ENCODE measurements around the gene TOMM5. TPM values are rescaled to one million over a fixed set of nuclear protein-coding genes. Genes with fewer than 3 reads are reported as not detected.
A peak's percentile ranks its signal among the peaks of the same experiment; 100 is the strongest.

TOMM5 gene
- 231 and 281 TPM in 2 replicates for total RNA-seq (2012; rRNA removed)

GRCh38 chr9:37592108-37592951 lies at the start of gene TOMM5:
Gene TOMM5 (minus strand): TSS chr9:37592597. CDS start chr9:37592532, 65 bp downstream.
- peak within 1 kb of the TSS; percentile 99 for H3K4me3 ChIP-seq (ENCODE audit: low read length)
- H3K36me3 ChIP-seq (ENCODE audit: insufficient read depth, low read length): peaks cover 25% of the 10 kb centered on the region
- peaks cover 11% of the 10 kb centered on the region for H3K27me3 ChIP-seq (ENCODE audit: control insufficient read depth, insufficient read depth, low read length)
- H3K9ac ChIP-seq (ENCODE audit: low read depth, low read length): peak within 1 kb of the TSS; percentile 99
- no peaks in the 10 kb centered on the region for H3K9me3 ChIP-seq (replicated peaks; ENCODE audit: low read length)
- peaks cover 21% of the 10 kb centered on the region for H3K4me1 ChIP-seq (ENCODE audit: control insufficient read depth, insufficient read depth, low read length)
- H3K4me2 ChIP-seq (ENCODE audit: low read length): peak within 1 kb of the TSS; percentile 94

GRCh38 chr9:37641331-37641730 lies 48.9 kb upstream of the TOMM5 start:
- Histone ChIP-seq H3K4me1 (ENCODE audit: control insufficient read depth, insufficient read depth, low read length) (no peaks in the 10 kb centered on the region), H3K36me3 (ENCODE audit: insufficient read depth, low read length) (no peaks in the 10 kb centered on the region), H3K27me3 (ENCODE audit: control insufficient read depth, insufficient read depth, low read length) (peaks cover 58% of the 10 kb centered on the region), H3K9me3 (replicated peaks; ENCODE audit: low read length) (no peaks in the 10 kb centered on the region), H3K9ac (ENCODE audit: low read depth, low read length) (no peak overlapping the region), H3K4me2 (ENCODE audit: low read length) (no peak overlapping the region), H3K4me3 (ENCODE audit: low read length) (no peak overlapping the region)

GRCh38 chr9:37640246-37640645 lies 47.8 kb upstream of the TOMM5 start:
- no peaks in the 10 kb centered on the region for H3K36me3 ChIP-seq (ENCODE audit: insufficient read depth, low read length)
- peaks cover 48% of the 10 kb centered on the region for H3K27me3 ChIP-seq (ENCODE audit: control insufficient read depth, insufficient read depth, low read length)
- no peak overlapping the region for H3K9ac ChIP-seq (ENCODE audit: low read depth, low read length)
- no peaks in the 10 kb centered on the region for H3K4me1 ChIP-seq (ENCODE audit: control insufficient read depth, insufficient read depth, low read length)
- no peaks in the 10 kb centered on the region for H3K9me3 ChIP-seq (replicated peaks; ENCODE audit: low read length)
- no peak overlapping the region for H3K4me3 ChIP-seq (ENCODE audit: low read length)
- H3K4me2 ChIP-seq (ENCODE audit: low read length): no peak overlapping the region

- no peak overlapping the region for H3K9ac ChIP-seq (ENCODE audit: low read depth, low read length)
- no peaks in the 10 kb centered on the region for H3K9me3 ChIP-seq (replicated peaks; ENCODE audit: low read length)
- H3K4me1 ChIP-seq (ENCODE audit: control insufficient read depth, insufficient read depth, low read length): no peaks in the 10 kb centered on the region
- no peak overlapping the region for H3K4me3 ChIP-seq (ENCODE audit: low read length)
- H3K36me3 ChIP-seq (ENCODE audit: insufficient read depth, low read length): no peaks in the 10 kb centered on the region
- no peak overlapping the region for H3K4me2 ChIP-seq (ENCODE audit: low read length)
- peaks cover 44% of the 10 kb centered on the region for H3K27me3 ChIP-seq (ENCODE audit: control insufficient read depth, insufficient read depth, low read length)
Measured at GRCh38 chr9:37639841-37640240, 47.4 kb upstream of the TOMM5 start.

- no peak overlapping the region for H3K4me2 ChIP-seq (ENCODE audit: low read length)
- H3K4me1 ChIP-seq (ENCODE audit: control insufficient read depth, insufficient read depth, low read length): no peaks in the 10 kb centered on the region
- H3K9ac ChIP-seq (ENCODE audit: low read depth, low read length): no peak overlapping the region
- H3K36me3 ChIP-seq (ENCODE audit: insufficient read depth, low read length): no peaks in the 10 kb centered on the region
- H3K4me3 ChIP-seq (ENCODE audit: low read length): no peak overlapping the region
- H3K27me3 ChIP-seq (ENCODE audit: control insufficient read depth, insufficient read depth, low read length): peaks cover 41% of the 10 kb centered on the region
- no peaks in the 10 kb centered on the region for H3K9me3 ChIP-seq (replicated peaks; ENCODE audit: low read length)
Measured at GRCh38 chr9:37639109-37639762, 46.8 kb upstream of the TOMM5 start.

- no peak overlapping the region for H3K9ac ChIP-seq (ENCODE audit: low read depth, low read length)
- no peaks in the 10 kb centered on the region for H3K36me3 ChIP-seq (ENCODE audit: insufficient read depth, low read length)
Measured at GRCh38 chr9:37636511-37637448, 44.4 kb upstream of the TOMM5 start.

GRCh38 chr9:37635808-37636207 lies 43.4 kb upstream of the TOMM5 start:
- Histone ChIP-seq H3K4me3 (ENCODE audit: low read length) (no peak overlapping the region), H3K4me2 (ENCODE audit: low read length) (no peak overlapping the region), H3K27me3 (ENCODE audit: control insufficient read depth, insufficient read depth, low read length) (peaks cover 22% of the 10 kb centered on the region), H3K9me3 (replicated peaks; ENCODE audit: low read length) (no peaks in the 10 kb centered on the region), H3K36me3 (ENCODE audit: insufficient read depth, low read length) (no peaks in the 10 kb centered on the region), H3K4me1 (ENCODE audit: control insufficient read depth, insufficient read depth, low read length) (no peaks in the 10 kb centered on the region), H3K9ac (ENCODE audit: low read depth, low read length) (no peak overlapping the region)

More at GRCh38 chr9:37636511-37637448, 44.4 kb upstream of the TOMM5 start:
- Histone ChIP-seq H3K4me2 (ENCODE audit: low read length) (no peak overlapping the region), H3K27me3 (ENCODE audit: control insufficient read depth, insufficient read depth, low read length) (peaks cover 31% of the 10 kb centered on the region), H3K4me3 (ENCODE audit: low read length) (no peak overlapping the region), H3K9me3 (replicated peaks; ENCODE audit: low read length) (no peaks in the 10 kb centered on the region), H3K4me1 (ENCODE audit: control insufficient read depth, insufficient read depth, low read length) (no peaks in the 10 kb centered on the region)

- no peaks in the 10 kb centered on the region for H3K9me3 ChIP-seq (replicated peaks; ENCODE audit: low read length)
- peaks cover 22% of the 10 kb centered on the region for H3K27me3 ChIP-seq (ENCODE audit: control insufficient read depth, insufficient read depth, low read length)
- no peaks in the 10 kb centered on the region for H3K36me3 ChIP-seq (ENCODE audit: insufficient read depth, low read length)
- no peak overlapping the region for H3K4me3 ChIP-seq (ENCODE audit: low read length)
- no peaks in the 10 kb centered on the region for H3K4me1 ChIP-seq (ENCODE audit: control insufficient read depth, insufficient read depth, low read length)
- H3K4me2 ChIP-seq (ENCODE audit: low read length): no peak overlapping the region
- H3K9ac ChIP-seq (ENCODE audit: low read depth, low read length): no peak overlapping the region
Measured at GRCh38 chr9:37632479-37632878, 40.1 kb upstream of the TOMM5 start.

- Histone ChIP-seq H3K9me3 (replicated peaks; ENCODE audit: low read length) (no peaks in the 10 kb centered on the region), H3K9ac (ENCODE audit: low read depth, low read length) (no peak overlapping the region), H3K27me3 (ENCODE audit: control insufficient read depth, insufficient read depth, low read length) (peaks cover 34% of the 10 kb centered on the region), H3K4me1 (ENCODE audit: control insufficient read depth, insufficient read depth, low read length) (no peaks in the 10 kb centered on the region), H3K4me2 (ENCODE audit: low read length) (no peak overlapping the region), H3K4me3 (ENCODE audit: low read length) (no peak overlapping the region), H3K36me3 (ENCODE audit: insufficient read depth, low read length) (no peaks in the 10 kb centered on the region)
Measured at GRCh38 chr9:37626708-37627292, 34.4 kb upstream of the TOMM5 start.

GRCh38 chr9:37625758-37626147 lies 33.4 kb upstream of the TOMM5 start:
- no peaks in the 10 kb centered on the region for H3K4me1 ChIP-seq (ENCODE audit: control insufficient read depth, insufficient read depth, low read length)
- no peak overlapping the region for H3K4me2 ChIP-seq (ENCODE audit: low read length)
- no peak overlapping the region for H3K9ac ChIP-seq (ENCODE audit: low read depth, low read length)

More at GRCh38 chr9:37625758-37626147, 33.4 kb upstream of the TOMM5 start:
- H3K9me3 ChIP-seq (replicated peaks; ENCODE audit: low read length): no peaks in the 10 kb centered on the region
- H3K27me3 ChIP-seq (ENCODE audit: control insufficient read depth, insufficient read depth, low read length): peaks cover 43% of the 10 kb centered on the region
- no peaks in the 10 kb centered on the region for H3K36me3 ChIP-seq (ENCODE audit: insufficient read depth, low read length)
- no peak overlapping the region for H3K4me3 ChIP-seq (ENCODE audit: low read length)
